Stimulated activated CD8-positive, alpha-beta memory T cell treated with anti-CD3 and anti-CD28 coated beads, Interleukin-4, amount 100 ng/mL, for 4 hours (primary cell): ENCODE measurements around the gene VAMP8.
"Not testable (repeated sequence)": the region's sequence is repeated elsewhere in the genome, so short reads cannot be mapped to it uniquely, and the experiment has no call there.

Experiments
- DNase-seq, 2 donors: peaks; one replicate each; pipeline ENCODE4 v3.0.0-alpha.2; 2020; ENCODE audit warnings: low read depth in 2 of 2, low spot score in 1 of 2

VAMP8 gene

DNA sequence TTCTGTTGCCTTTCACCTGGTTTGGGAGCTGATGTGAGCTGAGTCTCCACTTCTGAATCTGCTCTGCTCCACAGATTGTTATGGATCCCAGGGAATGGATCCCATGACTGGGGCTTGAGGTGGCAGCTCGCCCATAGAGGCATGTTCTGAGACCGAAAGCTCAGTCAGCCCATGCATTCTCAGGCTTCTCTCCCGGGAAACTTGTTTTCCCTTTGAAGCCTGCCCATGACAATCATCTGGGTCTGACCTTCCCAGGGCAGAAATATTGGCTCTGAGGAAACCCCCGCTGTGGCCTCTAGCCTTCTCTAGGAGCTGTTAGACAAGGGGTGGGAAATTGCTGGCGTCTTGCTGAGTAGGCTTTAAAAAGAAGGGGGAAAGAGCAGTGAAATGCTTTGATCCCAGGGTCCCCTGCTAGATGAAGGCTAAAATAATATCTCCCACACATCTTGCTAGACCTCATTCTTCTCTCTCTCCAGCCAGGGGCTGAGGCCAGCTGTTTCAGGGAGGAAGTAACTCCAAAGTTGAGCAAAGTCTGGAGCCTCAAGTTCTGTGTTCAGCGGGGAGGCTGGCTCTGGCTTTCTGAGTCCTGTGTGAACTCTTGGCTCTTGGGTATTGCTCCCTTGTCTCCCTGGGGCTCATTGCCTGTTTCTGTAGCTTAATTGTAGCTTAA lies 2.0 kb downstream of the VAMP8 start:
- no peak for DNase-seq

DNA sequence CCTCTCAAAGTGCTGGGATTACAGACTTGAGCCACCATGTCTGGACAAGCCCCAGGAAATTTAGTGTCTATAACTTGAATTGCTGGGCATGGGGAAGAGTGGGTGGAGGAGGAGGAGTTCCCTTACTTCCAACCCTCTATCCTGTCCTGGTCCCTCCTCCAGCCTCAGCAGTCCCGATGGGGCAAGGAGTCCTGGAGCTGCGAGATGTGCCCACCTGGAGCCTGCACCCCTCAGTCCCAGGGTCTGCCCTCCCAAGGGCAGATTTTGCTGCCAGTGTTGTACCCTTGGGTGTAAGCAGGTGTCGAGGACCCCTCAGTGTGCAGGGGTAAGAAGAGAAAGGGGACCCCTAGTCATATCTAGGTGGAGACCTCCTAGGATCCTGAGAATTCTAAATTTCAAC lies 2.8 kb downstream of the VAMP8 start:
- DNase-seq = no peak

DNA sequence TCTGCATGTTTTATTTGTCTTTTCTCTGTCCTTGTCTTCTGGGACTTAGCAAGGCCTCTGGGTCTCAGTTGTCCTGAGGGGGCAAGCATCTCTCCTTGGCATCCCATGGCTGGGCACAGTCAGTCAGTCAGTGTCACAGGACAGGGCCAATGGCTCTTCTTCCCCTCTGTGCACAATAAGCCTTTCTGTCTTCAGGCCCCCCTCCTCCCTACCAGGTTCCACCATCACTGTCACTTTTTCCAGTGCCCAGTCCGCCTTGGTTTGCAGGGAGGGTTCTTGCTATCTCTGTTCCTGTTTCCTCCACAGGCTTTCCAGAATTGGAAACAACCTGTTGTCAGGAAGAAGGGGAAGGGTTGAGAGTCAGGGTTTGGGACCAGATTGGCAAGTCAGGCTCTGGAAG lies 5.1 kb downstream of the VAMP8 start:
- DNase-seq = no peak

DNA sequence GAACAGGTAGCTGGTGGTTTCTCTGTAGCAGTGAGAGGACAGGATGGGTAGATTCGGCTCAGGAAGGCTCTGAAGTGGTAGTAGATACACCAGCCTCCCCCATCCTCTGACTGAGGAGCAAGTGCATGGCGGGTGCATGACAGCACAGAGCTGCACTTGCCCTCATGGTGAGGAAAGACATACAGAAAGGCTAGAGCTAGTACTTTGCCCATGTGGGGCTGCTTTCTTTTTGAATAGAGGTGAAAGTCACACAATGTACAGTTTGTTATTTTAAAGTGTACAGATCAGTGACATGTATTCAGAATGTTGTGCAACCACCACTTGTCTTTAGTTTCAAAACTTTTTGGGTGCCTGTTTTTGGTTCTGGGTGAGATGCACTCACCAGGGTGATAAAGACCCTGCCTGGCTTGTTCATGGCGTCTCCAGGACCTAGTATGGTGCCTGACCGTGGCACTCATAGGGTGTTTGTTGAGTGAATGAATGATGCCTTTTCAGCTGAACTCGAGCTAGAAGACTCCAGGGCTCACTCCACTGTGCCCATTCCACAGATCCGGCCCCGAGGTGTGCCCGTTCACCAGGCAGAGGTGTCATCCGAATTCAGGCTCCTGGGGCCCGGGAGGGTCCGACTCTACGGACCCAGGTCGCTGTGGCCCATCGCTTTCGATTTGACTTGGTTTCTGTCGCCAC lies 6.4 kb downstream of the VAMP8 start:
- DNase-seq = no peak

DNA sequence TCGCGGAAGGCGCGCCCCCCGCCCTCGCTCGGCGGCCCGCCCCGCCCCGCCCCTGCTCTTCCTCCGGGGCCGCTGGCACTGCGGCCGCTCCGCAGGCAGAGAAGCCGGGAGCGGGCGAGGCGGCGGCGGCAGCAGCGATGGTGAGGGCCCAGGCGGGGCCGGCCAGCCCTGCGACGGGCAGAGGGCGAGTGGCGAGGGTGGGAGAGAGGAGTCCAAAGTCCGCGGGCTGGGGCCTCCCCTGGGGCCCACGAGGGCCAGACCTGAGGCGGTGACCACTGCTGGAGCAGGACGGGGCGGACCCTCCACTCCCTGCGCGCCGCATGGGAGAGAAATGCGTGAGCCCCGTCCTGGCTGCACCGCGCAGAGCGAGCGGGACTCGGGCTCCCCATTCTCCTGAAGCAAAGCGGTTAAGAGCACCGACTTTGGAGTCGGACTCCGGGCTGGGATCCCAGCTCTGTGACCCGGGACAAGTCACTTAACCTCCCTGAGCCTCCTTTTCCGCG lies 7.0 kb downstream of the VAMP8 start, which contains the start of gene VAMP5:
Gene VAMP5 (plus strand): TSS at position 78 of the 503 bp plus-strand sequence. CDS start 60 bp downstream, at position 138.
- DNase-seq = no peak

DNA sequence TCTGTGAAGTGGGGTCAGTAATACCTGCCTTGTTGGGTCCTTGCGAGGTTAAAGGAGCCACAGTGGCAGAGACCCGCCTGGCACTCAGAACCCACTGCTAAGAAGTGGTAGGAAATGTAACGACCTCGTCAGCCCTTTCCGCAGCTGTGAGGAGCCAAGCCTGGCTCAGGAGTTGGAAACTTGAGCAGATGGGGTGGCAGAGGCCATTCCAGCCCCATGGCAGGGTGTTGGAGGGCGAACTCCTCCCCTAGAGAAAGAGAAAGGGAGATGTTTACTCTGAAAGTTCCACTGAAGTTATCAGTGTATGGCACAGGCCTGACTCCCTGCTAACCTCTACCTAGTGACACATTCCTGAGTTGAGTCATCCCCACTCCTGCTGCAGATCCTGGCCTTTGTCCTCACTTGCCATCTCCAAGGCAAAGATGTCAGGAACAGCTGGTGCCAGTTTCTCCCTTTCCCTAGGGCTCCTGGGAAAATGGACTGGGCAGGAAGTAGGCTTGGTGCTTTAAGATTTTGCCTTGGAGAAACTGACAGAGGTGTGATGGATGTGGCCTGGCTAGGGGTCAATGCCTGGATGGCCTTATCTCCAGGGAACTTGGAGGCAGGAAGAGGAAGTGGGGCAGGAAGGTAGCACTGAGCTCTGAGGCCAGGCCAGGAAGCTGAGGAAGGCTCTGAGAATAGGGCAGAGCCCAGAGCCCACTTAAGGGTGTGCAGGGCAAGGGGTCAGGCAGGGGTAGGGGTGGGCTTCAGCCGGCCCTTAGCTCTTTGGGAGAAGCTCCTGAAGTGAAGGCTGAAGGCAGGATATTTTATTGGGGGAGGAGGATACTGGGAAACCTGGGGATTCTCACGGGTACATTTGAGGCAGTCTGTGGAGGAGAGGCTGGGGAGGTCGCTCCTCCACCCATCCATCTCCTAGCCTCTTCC lies 7.7 kb downstream of the VAMP8 start:
- no peak for DNase-seq

DNA sequence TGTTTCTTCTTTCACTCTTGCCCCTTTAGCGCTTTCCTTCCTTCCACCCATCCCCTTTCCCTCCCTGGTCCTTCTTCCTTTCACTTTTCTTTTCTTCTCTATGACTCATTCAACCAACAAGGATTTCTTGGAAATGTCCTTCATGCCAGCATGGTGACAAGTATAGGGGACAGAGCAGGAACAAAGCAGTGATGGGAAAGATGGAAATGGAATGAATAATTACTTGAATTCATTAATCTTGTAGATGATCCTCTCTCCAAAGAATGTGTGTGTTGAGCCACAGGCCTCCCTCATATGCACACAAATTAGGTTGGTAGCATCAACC lies 8.4 kb downstream of the VAMP8 start:
- DNase-seq = no peak

DNA sequence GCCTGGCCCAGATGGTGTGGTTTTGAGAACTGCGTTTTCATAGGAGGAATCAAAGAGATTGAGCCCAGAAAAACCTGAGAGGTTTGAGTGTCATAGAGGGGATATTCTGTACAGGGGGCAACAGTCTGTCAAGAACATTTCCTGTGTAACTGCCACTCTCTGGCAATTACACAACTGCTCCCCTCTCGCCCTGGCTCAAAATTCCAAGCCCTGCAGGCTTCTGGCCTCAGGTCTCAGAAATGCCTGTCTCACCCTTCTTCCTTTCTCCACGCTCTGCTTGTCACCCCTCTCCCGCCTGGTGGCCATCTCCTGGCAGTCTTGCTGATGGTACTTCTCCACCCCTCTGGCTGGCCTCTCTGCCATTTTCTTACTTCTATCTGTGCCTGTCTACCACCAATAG lies 10.8 kb downstream of the VAMP8 start:
- DNase-seq = no peak

DNA sequence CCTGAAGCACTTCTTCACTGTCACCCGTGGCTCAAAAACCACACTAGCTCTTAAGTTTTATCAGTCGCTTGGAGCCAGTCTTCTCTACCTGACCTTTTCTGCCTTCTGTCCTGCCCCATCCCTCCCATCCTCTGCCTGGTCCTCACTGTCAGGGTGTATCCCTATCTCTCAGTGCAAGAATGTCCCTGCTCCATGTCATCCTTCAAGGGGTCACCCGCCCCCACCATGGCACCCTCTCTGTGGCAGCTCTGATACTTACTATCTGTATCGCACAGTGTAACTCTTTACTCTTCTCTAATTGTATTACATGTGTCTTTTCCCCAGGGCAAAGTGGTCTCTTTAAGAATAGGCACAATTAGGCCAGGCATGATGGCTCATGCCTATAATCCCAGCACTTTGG lies 11.3 kb downstream of the VAMP8 start:
- DNase-seq = no peak

DNA sequence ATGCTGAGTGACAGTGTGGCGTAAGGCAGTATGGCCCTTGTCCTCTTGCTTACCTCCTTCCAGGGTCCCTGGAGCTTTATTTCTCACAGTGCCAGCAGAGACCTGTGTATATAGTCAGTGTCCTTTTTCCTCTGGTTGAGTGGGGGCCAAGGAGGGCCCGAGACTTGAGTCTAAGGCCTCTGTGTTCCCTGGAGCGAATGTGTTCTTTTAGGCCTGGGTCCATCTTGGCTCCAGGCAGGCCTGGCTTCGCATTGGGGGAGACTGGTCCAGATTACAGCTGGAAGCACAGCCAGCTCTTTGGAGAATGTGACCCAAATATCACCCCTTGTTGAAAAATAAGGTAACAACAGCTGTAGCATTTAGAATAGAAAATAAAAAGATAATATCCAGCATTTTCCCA lies 11.8 kb downstream of the VAMP8 start:
- no peak for DNase-seq

DNA sequence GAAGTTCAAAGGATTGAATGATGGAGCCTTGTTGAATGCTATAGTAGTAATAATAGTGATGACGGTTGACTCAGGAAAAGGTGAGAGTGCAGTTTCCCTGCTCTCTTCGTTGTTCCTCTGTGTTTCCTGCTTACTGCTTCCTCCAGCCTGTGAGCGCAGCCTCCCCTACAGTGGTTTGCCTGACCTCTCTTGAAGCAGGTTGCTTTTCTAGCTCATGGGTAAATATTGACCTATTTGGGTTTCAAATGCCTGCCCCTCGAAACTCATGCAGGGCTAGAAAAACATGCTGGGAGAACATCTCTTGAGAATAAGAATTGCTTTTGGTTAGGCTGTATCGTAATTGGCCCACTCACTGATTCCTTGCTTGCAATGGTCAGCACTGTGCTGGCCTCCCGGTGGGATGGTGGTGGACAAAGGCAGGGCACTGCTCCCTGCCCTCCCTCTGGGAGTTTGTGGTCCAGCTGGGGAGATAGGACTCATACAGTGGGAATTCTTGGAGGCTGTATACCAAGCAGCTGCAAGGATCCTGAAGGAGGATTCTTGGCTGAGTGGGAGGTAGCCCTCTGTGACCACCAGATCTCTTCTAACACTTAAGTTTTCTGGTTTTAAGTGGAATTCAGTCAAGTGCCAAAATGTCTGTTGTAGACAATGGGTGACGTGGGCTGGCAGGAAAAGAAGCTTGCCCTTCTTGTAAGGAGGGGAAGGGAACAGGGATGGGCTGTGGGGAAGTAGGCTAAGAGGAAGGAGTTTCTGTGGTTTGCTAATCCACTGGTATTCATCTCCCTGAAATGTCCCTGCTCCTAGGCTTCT lies 12.8 kb downstream of the VAMP8 start:
- DNase-seq = no peak

DNA sequence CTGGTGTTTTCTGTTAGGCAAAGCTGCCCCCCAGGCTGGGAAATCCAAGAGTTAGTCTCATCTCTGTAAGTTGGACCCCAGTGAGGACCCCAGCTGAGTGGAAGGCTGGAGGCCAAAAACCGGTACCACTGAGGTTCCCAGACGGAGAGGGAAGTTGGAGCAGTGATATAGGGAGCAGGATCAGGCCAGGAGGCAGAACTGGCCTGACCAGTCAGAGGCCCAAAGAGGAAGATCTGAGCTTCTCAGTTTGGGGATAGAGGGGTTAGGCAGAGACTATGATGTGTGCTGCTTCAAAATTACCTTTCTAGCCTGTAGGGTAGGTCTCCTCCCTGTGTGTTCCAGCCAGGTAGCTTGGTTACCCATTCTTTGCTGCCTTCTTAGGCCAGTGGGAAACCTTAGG lies 13.6 kb downstream of the VAMP8 start:
- no peak for DNase-seq

DNA sequence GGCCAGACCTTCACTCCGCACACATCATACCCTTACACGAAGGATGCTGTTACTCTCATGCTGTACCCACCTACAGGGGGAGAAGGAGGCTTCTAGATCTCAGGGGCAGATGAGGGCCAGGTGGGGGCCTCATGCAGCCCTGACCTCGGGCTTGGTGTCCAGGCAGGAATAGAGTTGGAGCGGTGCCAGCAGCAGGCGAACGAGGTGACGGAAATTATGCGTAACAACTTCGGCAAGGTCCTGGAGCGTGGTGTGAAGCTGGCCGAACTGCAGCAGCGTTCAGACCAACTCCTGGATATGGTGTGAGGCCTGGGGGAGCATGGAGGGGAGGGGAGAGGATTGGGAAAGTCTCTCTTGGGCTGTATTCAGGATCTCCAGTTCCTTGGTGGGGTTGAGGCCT lies 14.2 kb downstream of the VAMP8 start:
- no peak for DNase-seq

DNA sequence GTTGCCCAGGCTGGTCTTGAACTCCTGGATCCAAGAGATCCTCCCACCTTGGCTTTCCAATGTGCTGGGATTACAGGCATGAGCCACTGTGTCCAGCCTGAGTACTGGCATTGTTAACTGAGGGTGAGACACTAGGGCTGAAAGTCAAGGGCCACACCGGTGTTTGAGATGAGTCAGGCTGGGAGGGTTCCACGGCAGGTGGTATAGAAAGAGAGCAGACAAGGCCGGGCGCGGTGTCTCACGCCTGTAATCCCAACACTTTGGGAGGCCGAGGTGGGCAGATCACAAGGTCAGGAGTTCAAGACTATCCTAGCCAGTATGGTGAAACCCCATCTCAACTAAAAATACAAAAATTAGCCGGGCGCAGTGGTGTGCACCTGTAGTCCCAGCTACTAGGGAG lies 14.9 kb downstream of the VAMP8 start:
- DNase-seq = not testable (repeated sequence)

DNA sequence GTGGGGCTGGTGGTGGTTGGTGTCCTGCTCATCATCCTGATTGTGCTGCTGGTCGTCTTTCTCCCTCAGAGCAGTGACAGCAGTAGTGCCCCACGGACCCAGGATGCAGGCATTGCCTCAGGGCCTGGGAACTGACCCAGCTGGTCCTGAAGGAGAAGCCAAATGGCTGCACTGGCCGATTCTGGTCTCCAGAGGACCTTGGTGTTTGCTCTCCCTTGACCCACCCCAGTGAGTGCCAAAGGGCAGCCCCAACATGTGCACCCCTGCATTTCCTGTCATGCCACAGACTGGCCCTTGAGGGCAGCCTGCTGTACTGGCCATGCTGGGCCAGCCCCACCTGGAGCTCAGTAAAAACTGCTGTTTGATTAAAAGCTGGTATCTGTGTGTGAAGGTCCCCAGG lies 15.6 kb downstream of the VAMP8 start:
- no peak for DNase-seq

DNA sequence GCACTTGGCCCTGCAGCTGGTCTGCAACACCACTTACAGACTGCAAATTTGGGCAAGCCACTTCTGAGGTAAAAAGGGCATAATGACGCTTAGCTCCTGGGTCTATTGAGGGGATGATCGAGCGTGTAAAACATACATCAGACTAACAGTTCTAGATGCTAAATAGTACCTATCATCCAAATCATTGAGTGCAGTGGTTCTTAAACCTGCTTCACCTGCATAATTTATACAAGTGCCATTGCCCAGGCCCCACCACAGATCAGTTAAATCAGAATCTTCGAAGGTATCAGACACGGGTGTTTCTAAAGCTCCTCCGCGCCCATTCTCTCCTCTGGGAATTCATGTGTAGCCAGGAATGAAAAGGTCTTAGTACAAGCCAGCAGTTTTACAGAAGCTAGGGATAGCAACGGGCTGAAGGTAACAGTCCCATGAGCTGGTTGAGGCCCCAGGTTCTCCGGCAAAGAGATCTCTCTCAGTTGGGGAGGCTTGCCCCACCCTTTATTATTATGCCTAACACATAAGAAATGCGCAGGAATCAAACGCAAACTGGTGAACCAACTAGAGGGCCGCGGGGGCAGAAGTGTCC lies 17.4 kb downstream of the VAMP8 start:
- DNase-seq = no peak

DNA sequence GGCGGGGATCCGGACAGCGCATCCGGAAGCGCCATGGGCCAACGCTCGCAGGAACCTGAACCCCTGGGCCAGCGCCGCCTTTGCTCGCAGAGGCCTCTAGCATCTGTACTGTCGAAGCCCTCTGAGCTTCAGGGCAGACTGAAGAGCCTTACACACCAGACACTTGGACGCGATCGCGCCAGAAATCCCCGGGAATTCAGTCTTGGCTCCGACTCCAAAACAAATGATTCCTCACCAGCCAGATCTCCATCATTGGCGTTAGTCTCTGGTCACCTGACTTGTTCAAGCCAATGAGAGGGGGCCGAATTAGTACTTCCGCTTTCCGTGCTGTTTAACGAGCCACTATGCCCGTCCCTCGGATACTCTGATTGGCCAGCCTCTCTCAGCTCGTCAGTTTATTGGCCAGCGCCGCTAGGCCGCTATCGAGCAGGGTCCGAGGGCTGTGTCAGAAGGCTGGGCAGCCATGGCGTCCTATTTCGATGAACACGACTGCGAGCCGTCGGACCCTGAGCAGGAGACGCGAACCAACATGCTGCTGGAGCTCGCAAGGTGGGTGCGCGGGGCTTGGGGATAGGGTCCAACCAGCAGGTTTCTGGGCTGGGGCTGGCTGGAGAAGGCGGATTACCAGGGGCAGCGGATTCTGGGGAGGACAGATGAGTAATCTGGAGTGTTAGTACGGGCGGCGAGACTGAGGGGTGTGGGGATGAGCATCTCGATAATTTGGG lies 18.1 kb downstream of the VAMP8 start, which contains the start of gene RNF181:
Gene RNF181 (plus strand): TSS at position 445 of the 725 bp plus-strand sequence. CDS start 19 bp downstream, at position 464.
- DNase-seq = peak; percentile 80 to 81

DNA sequence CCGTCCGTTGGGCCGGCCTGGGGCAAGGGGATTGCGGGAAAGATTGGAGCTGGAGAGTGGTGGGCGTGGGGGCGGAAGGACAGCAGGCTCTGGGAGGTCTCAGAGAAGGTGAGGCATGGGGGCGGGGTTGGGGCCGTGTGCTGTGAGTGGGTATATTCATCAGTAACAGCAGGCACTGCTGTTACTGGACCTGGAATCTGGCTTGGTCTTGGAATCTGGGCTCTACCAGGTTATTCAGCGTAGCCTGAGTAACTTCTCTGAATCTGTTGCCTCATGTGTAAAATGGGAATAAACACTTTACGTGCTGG lies 18.6 kb downstream of the VAMP8 start:
- no peak for DNase-seq

DNA sequence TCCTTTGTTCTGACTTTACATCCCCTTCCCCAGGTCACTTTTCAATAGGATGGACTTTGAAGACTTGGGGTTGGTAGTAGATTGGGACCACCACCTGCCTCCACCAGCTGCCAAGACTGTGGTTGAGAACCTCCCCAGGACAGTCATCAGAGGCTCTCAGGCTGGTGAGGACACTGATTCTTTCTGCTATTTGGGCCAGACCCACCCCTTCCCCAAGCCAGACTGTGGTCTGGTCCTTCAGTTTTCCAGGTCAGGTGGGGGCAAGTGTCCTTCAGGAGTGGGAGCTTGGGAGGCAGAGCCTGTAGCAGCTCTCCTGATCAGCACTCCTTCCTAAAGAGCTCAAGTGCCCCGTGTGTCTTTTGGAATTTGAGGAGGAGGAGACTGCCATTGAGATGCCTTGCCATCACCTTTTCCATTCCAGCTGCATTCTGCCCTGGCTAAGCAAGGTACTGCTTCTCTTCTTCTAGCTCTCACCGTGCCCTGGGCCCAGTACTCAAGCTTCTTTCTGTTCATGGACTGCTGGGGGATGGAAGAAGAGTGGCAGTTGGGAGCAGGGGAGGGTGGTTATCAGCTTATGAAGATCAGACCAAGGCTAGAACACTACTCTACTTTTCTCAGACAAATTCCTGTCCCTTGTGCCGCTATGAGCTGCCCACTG lies 19.2 kb downstream of the VAMP8 start:
- DNase-seq = no peak
